Skin epidermis (tissue), 12 donors: ENCODE results near the gene DGKI.
A peak's percentile ranks its signal among the peaks of the same experiment; 100 is the strongest.

Source experiments
- H3K27ac ChIP-seq, 21 experiments: fragments of 200-600 bp; sonication (generic) in 11 of 21; one replicate each; pipeline ENCODE4 v1.5.0; 2020; ENCODE audit warnings: mild to moderate bottlenecking in 3 of 21, inconsistent platforms in 2 of 21, moderate library complexity in 2 of 21
- H3K4me3 ChIP-seq, 7 experiments: fragments of 200-600 bp; sonication (generic) in 2 of 7; one replicate each; pipeline ENCODE4 v1.5.0; 2020; ENCODE audit warnings: inconsistent platforms in 2 of 7, mild to moderate bottlenecking in 2 of 7, moderate library complexity in 1 of 7

Gene DGKI

DNA sequence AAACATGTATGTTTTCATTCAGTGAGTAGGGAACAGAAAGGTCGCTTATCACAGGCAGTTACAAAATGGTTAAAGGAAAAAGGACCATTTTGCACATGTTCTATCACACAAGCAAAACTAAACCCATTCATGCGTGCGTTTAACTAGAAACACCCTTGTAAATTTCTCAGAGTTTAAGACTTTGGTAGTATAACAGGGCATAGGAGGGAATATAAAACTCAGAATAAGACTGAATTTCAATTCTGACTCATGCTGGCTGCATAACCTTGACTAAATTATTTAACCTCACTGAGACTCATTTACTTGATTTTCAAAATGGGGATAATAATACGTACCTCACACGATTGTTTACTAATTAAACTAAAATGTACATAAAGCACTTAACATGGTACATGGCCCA lies 259.4 kb downstream of the DGKI start:
- no peak overlapping the region for H3K4me3 ChIP-seq
- no peak overlapping the region for H3K27ac ChIP-seq

DNA sequence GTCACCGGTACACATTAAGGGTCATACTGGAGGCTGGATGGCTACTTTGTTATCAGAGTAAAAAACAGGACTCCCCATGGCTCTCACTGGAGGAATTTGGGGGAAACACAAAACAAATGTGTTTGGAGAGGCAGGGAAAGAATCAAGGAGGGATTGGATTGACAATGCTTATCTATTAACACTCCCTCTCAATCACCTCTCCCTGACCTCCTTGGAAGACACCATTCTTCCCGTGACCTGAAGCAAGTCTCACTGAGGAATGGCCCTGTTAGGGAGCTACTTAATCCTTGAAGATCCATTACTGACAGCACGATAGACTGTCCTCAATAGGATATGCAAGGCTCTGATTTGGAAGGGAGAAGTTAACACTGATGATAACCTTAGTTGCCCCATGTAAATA lies 261.2 kb downstream of the DGKI start:
- H3K27ac ChIP-seq = no peak overlapping the region
- H3K4me3 ChIP-seq = no peak overlapping the region

DNA sequence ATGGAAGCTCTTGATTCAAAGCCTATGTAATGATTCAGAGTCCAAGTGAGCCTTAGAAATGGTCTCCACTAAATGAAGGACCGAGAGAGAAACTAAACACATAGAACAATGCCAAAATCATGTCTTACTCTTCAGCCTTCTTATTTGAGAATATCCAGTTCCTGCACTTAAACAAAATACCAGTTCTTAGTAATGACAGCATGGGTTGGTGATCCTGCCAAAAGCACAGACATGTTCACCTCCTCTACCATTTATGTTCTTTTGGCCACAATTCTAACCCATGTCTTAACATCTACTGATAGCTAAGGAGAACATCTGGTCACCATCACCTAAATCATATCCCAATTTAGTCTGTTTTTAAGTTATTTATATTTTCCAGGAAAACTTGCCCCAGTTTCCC lies 263.6 kb downstream of the DGKI start:
- Histone ChIP-seq H3K4me3 (no peak overlapping the region), H3K27ac (no peak overlapping the region)

DNA sequence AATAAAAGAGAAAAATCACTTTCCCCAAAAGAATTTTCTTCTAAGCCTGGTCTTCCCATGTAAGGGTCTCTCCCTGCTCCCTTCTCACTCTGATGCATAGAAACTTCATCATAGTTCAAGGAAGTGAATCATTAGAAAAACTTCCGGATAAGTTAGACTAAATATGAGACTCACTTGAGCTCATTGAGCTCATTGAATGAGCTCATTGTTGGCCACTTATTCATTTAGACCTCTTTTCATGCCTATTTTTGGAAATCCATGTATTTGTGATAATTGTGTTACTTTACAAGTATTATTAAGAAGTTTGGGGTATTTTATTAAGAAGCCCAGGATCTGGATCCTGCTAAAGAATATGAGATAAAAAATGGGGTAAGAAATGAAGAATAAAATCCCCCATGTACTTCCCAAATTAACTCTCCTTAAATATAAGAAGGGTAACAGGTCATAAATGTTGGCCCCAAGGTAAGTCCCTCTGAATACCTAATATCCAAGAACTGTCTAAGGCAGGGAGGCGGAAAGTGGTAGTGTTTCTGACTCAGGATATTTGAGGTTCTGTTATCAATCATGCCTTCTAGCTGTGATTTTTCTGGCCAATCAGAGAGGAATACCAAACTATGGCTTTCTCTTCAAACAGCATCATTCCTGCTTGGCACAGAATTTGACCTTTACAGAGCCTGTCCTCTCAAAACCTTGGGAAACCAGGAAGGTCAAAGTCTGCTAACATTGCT lies 266.7 kb downstream of the DGKI start:
- Histone ChIP-seq H3K4me3 (no peak overlapping the region), H3K27ac (no peak overlapping the region)

DNA sequence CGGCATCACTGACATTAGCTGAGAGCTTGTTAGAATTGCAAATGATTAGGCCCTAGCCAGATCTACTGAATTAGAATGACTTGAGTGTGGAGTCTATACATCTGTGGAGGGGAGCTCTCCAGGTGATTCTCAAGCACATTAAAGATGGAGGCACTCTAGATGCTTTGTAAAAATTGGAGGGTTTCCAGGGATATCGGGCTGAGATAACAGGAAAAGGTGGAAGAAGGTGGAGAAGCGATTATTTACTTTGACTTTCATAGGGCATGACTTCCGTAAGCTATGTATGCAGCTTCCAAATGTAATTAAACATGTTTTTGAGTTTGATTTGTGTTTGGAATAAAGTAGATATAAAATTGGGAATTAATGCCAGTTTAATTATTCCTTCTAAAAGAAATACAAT lies 268.2 kb downstream of the DGKI start:
- no peak overlapping the region for H3K4me3 ChIP-seq

DNA sequence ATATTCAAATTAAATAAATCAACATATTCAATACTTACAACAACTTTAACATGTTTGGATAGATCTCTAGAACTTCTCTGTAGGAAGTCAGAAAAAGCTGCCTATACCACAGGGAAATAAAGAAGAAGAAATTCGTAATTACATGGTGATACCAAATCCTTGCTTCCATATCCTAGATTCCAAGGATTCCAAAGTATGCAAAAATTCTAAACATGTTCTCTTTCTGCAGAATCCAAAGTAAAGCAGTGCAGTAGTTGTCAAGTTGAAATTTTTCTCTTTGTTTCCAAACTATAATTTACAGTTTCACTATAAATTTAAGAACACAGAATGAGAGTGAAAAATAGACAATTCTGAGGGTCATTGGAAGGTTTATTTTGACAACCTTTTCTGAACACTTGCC lies 269.6 kb downstream of the DGKI start:
- Histone ChIP-seq H3K27ac (no peak overlapping the region), H3K4me3 (no peak overlapping the region)

More for the DNA sequence above, 268.2 kb downstream of the DGKI start:
- no peak overlapping the region for H3K27ac ChIP-seq

DNA sequence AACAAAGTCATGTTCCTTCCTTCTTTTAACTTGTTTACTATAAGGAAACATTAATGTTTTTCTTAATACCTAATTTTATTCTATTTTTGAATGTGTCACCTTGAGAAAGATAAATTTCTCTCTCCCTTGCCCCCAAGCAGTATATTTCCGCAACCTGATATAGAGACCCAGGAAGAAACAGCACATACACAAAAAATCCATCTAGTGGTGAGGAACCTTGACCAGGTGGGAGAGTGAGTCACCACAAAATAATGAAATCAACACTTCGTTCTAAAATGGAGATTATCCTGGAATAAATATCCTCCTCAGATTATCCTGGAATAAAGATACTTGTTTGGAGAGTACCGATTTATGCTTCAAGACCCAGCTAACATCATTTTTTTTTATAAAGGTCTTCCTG lies 270.3 kb downstream of the DGKI start:
- H3K27ac ChIP-seq = no peak overlapping the region
- H3K4me3 ChIP-seq = no peak overlapping the region

DNA sequence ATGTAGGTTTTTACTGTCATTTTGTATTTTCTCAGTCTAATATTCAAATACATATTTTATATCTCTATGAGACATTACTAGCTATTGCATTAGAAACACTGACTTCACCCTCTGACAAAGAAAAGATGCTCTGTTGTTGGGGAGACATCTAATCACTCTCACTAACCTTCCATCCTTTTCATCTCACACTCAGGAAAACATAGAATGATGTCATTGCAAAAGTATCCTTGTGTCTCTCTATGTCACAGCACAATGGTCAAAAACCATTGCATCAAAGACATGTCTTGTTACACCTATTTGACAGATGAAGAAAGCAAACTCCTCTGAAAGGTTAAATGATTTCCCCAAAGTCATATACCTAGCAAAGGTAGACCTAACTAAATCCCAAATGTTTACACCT lies 272.0 kb downstream of the DGKI start:
- Histone ChIP-seq H3K27ac (no peak overlapping the region), H3K4me3 (no peak overlapping the region)

DNA sequence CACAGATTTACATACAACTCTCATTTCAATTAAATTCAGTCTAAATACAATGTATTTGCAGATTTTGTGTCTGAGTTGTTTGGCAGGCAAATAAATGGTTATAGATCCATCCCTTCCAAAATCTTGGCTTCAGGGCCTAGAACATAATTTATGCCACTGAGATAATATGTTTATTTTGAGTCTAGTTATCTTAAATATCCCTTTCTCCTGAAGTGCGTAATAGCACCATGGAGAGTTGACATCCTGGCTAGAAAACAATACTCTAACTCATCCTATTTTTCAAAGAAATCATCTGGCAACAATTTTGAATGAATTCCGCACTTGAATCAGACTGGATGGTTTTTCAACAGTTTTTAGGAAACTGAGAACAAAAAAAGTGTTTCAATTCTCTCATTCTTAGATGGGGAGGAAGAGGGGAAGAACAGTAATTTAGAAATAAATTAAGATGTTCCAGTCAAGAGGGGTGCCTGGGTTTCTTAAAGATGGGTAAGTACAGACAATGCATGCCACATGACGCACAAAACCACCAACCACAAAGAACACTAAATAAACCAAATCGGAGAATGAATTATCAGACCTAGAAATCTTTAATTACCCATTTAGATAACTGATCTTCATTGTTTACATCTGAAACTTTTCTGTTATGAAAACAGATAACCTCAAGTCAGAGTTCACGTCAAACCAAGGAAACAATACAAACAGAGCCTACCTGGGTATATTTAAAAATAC lies 274.6 kb downstream of the DGKI start:
- H3K4me3 ChIP-seq = no peak overlapping the region

DNA sequence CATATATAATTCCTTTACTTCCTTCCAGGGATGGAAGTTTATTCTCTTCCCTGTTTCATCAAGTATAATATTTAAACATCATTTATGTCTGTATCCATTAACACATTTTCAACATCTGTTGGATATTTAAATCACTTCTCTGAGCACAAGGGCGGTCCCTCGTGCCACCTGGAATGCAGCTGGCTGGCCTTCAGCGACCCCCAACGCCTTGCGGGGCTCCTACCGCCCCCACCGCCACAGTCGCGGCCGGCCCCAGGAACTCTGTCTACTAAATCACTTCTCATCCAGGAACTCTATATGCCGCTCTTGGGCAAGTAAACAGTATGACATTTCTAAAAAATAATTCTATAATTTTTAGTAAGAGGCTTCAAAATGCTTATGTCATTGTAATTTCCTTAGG lies 282.1 kb downstream of the DGKI start:
- H3K27ac ChIP-seq = no peak overlapping the region

More for the DNA sequence above, 274.6 kb downstream of the DGKI start:
- no peak overlapping the region for H3K27ac ChIP-seq

DNA sequence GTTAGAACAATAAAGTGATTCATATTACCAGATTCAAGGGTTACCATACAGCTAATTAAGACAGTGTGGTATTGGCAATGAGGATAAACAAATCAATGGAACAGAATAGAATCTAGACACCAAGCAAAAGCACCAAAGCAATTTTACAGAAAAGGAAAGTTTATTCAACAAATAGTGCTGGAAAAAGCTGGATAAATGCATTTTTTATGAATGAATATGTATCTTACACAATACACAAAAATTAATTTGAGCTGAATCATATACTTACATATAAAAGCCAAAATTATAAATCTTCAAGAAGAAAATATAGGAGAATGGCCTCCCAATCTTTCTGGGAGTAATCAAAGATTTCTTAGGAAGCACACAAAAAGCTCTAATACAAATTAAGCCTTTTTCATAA lies 282.8 kb downstream of the DGKI start:
- Histone ChIP-seq H3K4me3 (no peak overlapping the region), H3K27ac (no peak overlapping the region)

More for the DNA sequence above, 282.1 kb downstream of the DGKI start:
- H3K4me3 ChIP-seq = no peak overlapping the region

DNA sequence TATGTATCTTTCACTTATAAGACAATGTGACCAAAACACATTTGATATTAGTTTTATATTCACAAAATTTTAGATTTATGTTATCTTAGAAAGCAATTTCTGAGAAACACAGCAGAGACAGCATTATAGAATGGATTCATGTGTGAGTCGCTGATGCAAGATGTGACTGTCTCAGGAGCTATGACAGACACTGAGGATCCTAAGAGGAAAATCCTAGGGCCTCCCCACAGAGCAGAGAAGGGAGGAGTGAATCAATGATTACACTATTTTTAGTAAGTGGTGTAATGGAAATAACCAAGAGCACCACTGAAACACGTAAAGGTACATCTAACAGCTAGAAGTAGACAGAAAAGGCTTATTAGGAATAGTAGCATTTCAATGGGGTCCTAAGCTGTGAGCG lies 299.3 kb downstream of the DGKI start:
- H3K4me3 ChIP-seq = no peak overlapping the region
- no peak overlapping the region for H3K27ac ChIP-seq

DNA sequence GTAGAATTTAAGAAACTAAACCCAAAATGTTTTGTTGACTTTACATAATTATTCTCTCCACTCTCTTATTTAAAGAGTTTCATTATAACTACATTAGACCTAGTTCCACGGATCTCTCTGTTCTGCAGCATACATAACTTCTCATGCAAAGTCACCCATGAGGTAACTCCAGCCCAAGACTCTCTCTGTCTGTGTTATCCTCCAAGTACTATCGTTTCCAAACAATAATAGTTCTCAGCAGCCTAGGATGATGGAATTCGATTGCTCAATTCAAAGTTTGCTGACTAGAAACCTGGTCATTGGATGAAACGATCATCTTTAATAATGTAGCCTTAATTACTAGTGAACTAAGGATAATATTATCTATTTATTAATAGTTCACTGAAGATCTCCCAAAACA lies 300.1 kb downstream of the DGKI start:
- H3K27ac ChIP-seq = no peak overlapping the region

DNA sequence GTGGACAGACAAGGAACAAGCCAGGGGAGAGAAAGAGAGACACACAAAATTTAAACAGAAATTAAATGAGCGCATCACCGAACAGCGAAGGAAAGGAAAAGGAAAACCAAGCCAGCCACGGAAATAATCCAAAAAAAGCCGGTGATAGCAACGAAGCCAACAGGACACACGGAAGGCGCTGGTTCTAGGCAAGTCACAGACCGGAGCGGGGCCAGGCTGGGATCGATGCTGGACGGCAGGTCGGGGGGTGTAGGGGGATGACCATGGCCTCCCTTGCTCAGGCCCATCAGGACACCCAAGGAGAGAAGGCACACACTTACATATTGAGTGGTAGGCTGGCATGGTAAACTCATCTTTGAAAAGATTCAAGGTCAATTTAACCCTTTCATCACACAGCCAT lies 300.8 kb downstream of the DGKI start:
- Histone ChIP-seq H3K4me3 (no peak overlapping the region), H3K27ac (no peak overlapping the region)

More for the DNA sequence above, 300.1 kb downstream of the DGKI start:
- no peak overlapping the region for H3K4me3 ChIP-seq

DNA sequence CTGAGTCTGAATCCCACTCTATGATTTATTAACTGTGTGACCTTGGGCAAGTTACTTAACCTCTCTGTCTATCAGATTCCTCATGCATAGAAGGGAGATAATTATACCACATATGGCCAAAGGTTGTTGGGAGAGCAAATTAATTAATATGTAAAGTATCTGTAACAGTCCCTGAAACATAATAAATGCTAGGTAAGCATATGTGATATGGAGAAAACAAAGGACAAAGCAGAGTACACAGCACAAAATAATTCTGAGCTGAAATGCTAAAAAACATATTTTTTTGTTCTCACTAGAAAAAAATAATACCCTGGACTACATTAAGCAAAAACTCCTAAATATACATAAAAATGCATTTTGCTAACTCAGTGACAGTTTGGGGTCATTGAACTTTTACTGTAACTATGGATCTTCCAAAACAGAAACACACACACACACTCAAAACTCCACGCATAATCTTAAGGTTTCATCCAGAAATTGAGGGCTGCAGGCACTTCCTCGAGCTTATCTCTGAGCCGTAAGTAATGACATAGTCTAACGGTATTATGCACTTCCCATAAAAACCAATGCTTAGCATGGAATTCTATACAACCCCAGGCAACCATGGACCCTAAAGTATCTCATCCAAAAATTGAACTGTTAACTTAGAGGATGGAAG lies 301.6 kb downstream of the DGKI start:
- Histone ChIP-seq H3K4me3 (no peak overlapping the region), H3K27ac (no peak overlapping the region)

DNA sequence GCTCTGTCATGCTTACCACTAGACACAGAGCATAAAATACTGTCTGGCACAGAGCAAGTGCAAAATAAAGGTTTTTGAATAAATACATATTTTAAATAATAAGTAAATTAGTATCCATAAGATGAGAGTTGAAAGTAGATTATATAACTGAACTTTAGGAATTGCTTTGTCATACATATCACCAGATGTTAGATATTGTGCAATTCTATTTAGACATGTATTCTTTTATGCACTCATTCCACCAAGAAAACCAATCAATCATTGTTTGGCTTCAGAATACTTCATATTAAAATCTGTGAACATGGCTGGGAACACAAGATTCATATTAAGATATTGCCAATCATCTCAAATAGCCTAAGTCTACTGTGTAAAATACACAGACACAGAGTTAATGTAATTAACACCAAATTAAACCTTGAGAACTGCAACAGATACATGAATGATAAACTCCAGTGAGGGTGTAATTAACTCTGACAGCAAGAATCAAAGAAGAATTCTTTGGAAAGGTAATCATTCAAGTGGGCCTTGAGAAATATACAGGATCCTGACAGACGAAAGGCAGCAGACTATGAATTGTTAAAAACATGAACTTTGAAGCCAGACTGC lies 302.2 kb downstream of the DGKI start:
- H3K4me3 ChIP-seq = no peak overlapping the region
- no peak overlapping the region for H3K27ac ChIP-seq

DNA sequence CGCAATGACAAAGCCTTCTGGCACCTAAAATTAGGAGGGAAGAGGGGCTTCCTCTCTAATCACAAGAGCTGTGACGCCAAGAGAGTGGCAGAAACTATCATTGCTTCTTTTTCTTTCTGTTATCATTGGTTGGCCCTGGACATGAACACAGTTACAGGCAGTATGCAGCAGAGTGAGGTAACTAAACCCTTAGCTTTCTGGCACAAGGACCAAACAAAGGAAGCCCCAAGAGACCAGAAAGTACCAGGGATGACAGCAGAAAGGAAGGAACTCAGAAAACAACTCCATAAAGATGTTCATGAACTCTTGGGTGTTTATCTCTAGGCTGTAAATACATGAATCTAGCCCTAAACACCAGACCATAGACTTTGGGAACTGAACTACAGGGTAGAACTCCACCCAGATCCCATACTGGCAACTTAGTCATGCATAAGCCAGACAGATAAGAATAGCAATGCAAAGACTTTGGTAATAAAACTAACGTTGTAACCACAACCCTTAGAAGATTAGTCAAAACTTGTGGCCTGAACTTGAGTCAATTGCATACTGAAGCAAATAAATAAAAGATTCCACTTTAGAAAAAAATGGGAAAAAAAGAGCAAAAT lies 307.6 kb downstream of the DGKI start:
- Histone ChIP-seq H3K27ac (peak overlapping the region in 3 of 21 experiments; percentile 4 to 31 (median 19)), H3K4me3 (no peak overlapping the region)

DNA sequence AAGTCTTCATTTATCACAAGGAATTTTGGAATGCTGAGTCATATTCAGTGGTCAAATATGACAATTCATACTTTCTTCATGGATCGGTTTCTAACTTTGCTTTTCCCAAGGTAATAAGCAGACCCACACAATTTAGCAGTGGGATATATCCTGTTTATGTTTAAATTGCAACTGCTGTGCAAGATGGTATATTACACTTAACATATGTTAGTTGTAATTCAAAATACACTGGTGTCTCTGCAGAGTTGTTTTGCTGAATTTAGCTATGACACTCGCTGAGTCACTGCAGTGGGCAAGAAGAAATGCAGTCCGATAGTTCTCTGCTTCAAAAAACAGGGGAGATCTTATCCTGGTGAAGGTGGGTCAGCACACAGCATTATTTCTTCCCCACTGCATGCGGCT lies 308.4 kb downstream of the DGKI start:
- no peak overlapping the region for H3K4me3 ChIP-seq
- peak overlapping the region in 2 of 21 experiments; percentile 4 to 19 for H3K27ac ChIP-seq

DNA sequence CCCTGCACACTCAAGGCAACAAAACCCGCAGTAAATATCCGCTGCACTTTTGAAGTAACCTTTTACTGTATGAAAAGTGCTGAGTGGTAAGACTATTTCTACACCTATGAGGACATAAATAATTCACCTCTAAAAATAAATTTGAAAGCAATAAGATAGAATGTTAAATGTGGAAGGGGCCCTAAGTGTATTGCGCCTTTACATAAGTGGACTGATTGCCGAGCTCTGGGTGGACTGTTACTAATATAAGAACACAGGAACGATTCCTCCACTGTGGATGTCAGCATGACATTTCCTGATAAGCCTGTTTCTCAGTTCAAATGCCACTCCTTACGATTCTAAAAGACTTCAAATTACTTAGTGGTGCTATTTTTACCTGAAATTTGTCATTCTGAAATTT lies 311.2 kb downstream of the DGKI start:
- H3K27ac ChIP-seq = no peak overlapping the region
- no peak overlapping the region for H3K4me3 ChIP-seq

DNA sequence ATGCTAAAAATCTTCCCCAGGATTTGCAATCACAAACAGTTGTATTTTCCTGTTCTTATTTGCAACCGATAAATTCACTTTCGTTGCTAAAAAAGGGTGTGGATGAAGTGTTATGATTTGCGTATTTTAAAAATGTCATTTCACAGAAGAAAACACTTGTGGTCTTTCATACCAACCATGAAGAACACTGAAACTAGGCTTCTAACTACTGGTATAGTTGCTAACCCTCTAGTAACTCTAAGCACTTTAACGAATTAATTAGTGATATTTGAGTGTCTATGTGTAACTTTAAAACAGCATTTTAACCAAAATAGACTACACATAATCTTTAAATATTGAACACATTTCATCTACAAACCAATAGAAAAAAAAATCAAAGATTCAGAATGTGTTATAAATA lies 315.1 kb downstream of the DGKI start:
- Histone ChIP-seq H3K4me3 (no peak overlapping the region), H3K27ac (no peak overlapping the region)
